ENCODE measurements around the gene GFAP. TPM values are rescaled to one million over a fixed set of nuclear protein-coding genes. Genes with fewer than 3 reads are reported as not detected.

GFAP gene
- total RNA-seq, 1 experiment from 2014 or later: 1.6 TPM

DNA sequence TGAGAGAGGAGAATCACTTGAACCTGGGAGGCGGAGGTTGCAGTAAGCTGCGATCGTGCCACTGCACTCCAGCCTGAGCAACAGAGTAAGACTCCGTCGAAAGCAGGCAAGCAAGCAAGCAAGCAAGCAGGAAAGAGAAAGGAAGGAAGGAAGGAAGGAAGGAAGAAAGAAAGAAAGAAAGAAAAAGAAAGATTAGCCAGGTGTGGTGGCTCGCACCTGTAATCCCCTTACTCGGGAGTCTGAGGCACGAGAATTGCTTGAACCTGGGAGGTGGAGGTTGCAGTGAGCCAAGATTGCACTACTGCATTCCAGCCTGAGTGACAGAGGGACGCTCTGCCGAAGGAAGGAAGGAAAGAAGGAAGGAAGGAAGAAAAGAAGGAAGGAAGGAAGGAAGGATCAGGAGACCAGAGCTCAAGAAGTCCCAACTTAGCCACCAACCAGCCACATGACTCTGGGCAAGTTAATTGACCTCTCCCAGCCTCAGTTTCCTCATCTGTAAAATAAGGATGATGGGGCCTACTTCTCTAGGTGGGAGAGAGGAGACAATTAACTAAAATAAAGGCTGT, 6.5 kb downstream of the GFAP start (continued):
- TF ChIP-seq, protein P1, sequence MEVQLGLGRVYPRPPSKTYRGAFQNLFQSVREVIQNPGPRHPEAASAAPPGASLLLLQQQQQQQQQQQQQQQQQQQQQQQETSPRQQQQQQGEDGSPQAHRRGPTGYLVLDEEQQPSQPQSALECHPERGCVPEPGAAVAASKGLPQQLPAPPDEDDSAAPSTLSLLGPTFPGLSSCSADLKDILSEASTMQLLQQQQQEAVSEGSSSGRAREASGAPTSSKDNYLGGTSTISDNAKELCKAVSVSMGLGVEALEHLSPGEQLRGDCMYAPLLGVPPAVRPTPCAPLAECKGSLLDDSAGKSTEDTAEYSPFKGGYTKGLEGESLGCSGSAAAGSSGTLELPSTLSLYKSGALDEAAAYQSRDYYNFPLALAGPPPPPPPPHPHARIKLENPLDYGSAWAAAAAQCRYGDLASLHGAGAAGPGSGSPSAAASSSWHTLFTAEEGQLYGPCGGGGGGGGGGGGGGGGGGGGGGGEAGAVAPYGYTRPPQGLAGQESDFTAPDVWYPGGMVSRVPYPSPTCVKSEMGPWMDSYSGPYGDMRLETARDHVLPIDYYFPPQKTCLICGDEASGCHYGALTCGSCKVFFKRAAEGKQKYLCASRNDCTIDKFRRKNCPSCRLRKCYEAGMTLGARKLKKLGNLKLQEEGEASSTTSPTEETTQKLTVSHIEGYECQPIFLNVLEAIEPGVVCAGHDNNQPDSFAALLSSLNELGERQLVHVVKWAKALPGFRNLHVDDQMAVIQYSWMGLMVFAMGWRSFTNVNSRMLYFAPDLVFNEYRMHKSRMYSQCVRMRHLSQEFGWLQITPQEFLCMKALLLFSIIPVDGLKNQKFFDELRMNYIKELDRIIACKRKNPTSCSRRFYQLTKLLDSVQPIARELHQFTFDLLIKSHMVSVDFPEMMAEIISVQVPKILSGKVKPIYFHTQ (CRISPR knock-in tag; IDR thresholded peaks at IDR 0.05): no peak
- TF ChIP-seq, protein P2, sequence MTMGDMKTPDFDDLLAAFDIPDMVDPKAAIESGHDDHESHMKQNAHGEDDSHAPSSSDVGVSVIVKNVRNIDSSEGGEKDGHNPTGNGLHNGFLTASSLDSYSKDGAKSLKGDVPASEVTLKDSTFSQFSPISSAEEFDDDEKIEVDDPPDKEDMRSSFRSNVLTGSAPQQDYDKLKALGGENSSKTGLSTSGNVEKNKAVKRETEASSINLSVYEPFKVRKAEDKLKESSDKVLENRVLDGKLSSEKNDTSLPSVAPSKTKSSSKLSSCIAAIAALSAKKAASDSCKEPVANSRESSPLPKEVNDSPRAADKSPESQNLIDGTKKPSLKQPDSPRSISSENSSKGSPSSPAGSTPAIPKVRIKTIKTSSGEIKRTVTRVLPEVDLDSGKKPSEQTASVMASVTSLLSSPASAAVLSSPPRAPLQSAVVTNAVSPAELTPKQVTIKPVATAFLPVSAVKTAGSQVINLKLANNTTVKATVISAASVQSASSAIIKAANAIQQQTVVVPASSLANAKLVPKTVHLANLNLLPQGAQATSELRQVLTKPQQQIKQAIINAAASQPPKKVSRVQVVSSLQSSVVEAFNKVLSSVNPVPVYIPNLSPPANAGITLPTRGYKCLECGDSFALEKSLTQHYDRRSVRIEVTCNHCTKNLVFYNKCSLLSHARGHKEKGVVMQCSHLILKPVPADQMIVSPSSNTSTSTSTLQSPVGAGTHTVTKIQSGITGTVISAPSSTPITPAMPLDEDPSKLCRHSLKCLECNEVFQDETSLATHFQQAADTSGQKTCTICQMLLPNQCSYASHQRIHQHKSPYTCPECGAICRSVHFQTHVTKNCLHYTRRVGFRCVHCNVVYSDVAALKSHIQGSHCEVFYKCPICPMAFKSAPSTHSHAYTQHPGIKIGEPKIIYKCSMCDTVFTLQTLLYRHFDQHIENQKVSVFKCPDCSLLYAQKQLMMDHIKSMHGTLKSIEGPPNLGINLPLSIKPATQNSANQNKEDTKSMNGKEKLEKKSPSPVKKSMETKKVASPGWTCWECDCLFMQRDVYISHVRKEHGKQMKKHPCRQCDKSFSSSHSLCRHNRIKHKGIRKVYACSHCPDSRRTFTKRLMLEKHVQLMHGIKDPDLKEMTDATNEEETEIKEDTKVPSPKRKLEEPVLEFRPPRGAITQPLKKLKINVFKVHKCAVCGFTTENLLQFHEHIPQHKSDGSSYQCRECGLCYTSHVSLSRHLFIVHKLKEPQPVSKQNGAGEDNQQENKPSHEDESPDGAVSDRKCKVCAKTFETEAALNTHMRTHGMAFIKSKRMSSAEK (CRISPR knock-in tag; IDR thresholded peaks at IDR 0.05; ENCODE audit: borderline replicate concordance): no peak
- TF ChIP-seq SMAD4 (CRISPR knock-in tag; IDR thresholded peaks at IDR 0.05): no peak
- TF ChIP-seq NR2C2 (CRISPR knock-in tag; IDR thresholded peaks at IDR 0.05): no peak
- no peak for TF ChIP-seq IRF2 (CRISPR knock-in tag; IDR thresholded peaks at IDR 0.05; ENCODE audit: borderline replicate concordance, low read depth)
- TF ChIP-seq, protein P3, sequence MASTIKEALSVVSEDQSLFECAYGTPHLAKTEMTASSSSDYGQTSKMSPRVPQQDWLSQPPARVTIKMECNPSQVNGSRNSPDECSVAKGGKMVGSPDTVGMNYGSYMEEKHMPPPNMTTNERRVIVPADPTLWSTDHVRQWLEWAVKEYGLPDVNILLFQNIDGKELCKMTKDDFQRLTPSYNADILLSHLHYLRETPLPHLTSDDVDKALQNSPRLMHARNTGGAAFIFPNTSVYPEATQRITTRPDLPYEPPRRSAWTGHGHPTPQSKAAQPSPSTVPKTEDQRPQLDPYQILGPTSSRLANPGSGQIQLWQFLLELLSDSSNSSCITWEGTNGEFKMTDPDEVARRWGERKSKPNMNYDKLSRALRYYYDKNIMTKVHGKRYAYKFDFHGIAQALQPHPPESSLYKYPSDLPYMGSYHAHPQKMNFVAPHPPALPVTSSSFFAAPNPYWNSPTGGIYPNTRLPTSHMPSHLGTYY (CRISPR knock-in tag; IDR thresholded peaks at IDR 0.05): no peak

DNA sequence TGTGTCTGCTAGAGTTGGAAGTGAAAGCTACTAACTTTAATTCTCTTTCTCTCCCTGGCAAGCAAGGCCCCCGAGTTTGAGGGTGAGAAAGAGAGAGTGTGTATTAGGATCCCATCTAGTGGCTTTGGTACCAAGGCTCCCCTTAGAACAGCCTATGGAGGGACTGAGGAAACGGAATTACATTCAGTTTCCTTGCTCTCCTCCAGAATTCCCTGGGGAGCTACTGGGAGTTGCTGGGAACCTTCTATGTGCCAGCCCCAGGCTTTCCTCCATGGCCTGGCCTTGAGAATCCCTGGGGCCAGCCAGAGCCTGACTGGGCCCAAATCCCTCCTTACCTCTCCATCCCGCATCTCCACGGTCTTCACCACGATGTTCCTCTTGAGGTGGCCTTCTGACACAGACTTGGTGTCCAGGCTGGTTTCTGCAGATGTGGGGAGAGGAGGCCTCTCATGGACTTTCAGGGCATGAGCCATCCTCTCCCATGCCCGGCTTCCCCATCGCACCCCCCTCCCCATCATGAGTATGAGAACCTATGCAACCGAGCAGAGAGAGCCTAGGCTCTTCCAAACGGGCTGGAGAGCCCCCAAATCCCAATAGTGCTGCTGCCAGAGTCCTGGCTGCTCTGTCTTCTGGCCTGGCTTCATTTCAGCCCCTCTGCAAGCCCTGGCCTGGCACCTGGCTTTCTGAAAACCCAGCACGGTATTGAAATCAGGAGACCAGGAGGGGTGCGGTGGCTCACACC, 7.4 kb downstream of the GFAP start:
- Mint-ChIP-seq H3K4me3 (no peak overlapping the region), H3K36me3 (no peaks in the 10 kb centered on the region), H3K9me3 (no peaks in the 10 kb centered on the region), H3K27me3 (ENCODE audit: low read depth) (peaks cover 32% of the 10 kb centered on the region), H3K4me1 (peaks cover 10% of the 10 kb centered on the region), H3K27ac (no peak overlapping the region)
- ATAC-seq (no peak), DNase-seq (ENCODE audit: low spot score) (no peak)
- ChIA-PET POLR2A (no interaction called here), CTCF (interaction anchor here (1.0 to 1.5 kb wide), 5 partner anchors 13 to 228 kb away, joined by 3 to 7 read pairs (median 4); partner anchors contain the start of gene ACBD4)
- TF ChIP-seq ATF1 (CRISPR knock-in tag; IDR thresholded peaks at IDR 0.05) (no peak), NFATC4 (CRISPR knock-in tag; IDR thresholded peaks at IDR 0.05) (no peak)
- TF ChIP-seq, protein P4, sequence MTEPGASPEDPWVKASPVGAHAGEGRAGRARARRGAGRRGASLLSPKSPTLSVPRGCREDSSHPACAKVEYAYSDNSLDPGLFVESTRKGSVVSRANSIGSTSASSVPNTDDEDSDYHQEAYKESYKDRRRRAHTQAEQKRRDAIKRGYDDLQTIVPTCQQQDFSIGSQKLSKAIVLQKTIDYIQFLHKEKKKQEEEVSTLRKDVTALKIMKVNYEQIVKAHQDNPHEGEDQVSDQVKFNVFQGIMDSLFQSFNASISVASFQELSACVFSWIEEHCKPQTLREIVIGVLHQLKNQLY (CRISPR knock-in tag; IDR thresholded peaks at IDR 0.05): no peak
- TF ChIP-seq, protein P5, sequence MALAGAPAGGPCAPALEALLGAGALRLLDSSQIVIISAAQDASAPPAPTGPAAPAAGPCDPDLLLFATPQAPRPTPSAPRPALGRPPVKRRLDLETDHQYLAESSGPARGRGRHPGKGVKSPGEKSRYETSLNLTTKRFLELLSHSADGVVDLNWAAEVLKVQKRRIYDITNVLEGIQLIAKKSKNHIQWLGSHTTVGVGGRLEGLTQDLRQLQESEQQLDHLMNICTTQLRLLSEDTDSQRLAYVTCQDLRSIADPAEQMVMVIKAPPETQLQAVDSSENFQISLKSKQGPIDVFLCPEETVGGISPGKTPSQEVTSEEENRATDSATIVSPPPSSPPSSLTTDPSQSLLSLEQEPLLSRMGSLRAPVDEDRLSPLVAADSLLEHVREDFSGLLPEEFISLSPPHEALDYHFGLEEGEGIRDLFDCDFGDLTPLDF (CRISPR knock-in tag; IDR thresholded peaks at IDR 0.05): no peak
- TF ChIP-seq, protein P3 (CRISPR knock-in tag; IDR thresholded peaks at IDR 0.05): no peak
- TF ChIP-seq, protein P6, sequence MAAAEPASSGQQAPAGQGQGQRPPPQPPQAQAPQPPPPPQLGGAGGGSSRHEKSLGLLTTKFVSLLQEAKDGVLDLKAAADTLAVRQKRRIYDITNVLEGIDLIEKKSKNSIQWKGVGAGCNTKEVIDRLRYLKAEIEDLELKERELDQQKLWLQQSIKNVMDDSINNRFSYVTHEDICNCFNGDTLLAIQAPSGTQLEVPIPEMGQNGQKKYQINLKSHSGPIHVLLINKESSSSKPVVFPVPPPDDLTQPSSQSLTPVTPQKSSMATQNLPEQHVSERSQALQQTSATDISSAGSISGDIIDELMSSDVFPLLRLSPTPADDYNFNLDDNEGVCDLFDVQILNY (CRISPR knock-in tag; IDR thresholded peaks at IDR 0.05): no peak
- TF ChIP-seq, protein P7, sequence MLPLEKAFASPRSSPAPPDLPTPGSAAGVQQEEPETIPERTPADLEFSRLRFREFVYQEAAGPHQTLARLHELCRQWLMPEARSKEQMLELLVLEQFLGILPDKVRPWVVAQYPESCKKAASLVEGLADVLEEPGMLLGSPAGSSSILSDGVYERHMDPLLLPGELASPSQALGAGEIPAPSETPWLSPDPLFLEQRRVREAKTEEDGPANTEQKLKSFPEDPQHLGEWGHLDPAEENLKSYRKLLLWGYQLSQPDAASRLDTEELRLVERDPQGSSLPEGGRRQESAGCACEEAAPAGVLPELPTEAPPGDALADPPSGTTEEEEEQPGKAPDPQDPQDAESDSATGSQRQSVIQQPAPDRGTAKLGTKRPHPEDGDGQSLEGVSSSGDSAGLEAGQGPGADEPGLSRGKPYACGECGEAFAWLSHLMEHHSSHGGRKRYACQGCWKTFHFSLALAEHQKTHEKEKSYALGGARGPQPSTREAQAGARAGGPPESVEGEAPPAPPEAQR (CRISPR knock-in tag; IDR thresholded peaks at IDR 0.05): no peak
- TF ChIP-seq, protein P2 (CRISPR knock-in tag; IDR thresholded peaks at IDR 0.05; ENCODE audit: borderline replicate concordance): no peak
- TF ChIP-seq, protein P8, sequence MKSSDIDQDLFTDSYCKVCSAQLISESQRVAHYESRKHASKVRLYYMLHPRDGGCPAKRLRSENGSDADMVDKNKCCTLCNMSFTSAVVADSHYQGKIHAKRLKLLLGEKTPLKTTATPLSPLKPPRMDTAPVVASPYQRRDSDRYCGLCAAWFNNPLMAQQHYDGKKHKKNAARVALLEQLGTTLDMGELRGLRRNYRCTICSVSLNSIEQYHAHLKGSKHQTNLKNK (CRISPR knock-in tag; IDR thresholded peaks at IDR 0.05): no peak
